ENCODE data around the gene RPTOR.

Gene RPTOR

DNA sequence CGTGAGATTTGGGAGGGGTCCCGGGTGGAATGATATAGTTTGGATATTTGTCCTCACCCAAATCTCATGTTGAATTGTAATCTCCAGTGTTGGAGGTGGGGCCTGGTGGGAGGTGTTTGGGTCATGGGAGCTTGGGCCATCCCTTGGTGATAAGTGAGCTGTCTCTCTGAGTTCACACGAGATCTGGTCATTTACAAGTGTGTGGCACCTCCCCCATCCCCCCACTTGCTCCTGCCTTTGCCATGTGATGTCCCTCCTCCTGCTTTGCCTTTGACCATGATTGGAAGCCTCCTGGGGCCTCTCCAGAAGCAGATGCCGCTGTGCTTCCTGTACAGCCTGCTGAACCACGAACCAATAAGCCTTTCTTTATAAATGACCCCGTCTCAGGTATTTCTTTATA is 469.0 kb downstream of the RPTOR start:
- DNase-seq, result no peak

DNA sequence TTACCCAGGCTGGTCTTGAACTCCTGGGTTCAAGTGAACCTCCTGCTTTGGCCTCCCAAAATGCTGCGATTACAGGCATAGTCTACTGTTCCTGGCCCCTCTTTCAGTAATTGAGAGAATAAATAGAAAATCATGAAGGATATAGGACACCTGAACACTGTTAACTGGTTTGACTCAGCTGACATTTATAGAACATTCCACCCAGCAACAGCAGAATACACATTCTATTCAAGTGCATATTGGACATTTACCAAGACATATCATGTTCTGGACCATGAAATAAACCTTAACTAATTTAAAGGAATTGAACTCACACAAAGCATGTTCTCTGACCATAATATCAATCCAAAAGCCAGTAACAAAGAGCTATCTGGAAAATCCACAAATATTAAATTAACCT is 470.5 kb downstream of the RPTOR start:
- DNase-seq, result no peak

Data from NCI-H1694 (cell line).